Esophagus muscularis mucosa (tissue), 3 donors: ENCODE measurements around the gene MED25.

Experiments used
- CTCF ChIP-seq, 3 experiments: fragments of 200-600 bp in 2 of 3; fragments of 450-650 bp in 1 of 3; sonication (generic) in 2 of 3; IDR thresholded peaks; one replicate each; pipeline ENCODE4 v1.5.1; 2017 to 2019; ENCODE audit warnings: antibody characterized with exemption in 3 of 3, mild to moderate bottlenecking in 2 of 3, moderate library complexity in 1 of 3
- POLR2A ChIP-seq: fragments of 450-650 bp; IDR thresholded peaks from one replicate; pipeline ENCODE4 v1.6.1; 2017; ENCODE audit warnings: antibody characterized with exemption, moderate library complexity, mild to moderate bottlenecking, low read depth

DNA sequence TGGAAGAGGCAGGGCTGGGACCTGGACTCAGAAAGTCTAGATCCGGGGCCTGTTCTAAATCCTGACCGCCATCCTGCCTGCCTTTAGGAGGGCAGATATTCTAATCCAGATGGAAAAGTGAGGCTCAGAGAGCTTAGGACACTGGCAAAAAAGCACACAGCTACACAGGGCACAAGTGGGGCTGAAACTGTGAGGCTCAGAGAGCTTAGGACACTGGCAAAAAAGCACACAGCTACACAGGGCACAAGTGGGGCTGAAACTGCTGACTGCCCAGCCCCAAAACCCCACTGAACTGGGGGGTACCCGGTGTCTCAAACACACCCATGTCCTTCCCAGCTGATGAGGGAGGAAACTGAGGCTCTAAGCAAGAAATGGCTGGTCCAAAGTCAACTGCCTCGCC lies 57.1 kb downstream of the MED25 start:
- TF ChIP-seq POLR2A (no peak), CTCF (IDR thresholded peaks at IDR 0.05) (no peak)
